Peyer's patch (tissue), 4 donors: Measurements from ENCODE around the gene THBD. TPM values are rescaled to one million over a fixed set of nuclear protein-coding genes. Genes with fewer than 3 reads are reported as not detected.

Experiments used
- DNase-seq, 3 donors: peaks; one replicate each; pipeline ENCODE4 v3.0.0-alpha.2; 2017 to 2019
- H3K27ac ChIP-seq, 4 donors: fragments of 200-600 bp; sonication (generic); one replicate each; pipeline ENCODE4 v1.5.1; 2016 to 2019
- H3K27me3 ChIP-seq, 2 donors: fragments of 200-600 bp; sonication (generic); one replicate each; pipeline ENCODE4 v1.5.1; 2019
- H3K36me3 ChIP-seq, 3 donors: fragments of 200-600 bp; sonication (generic); one replicate each; pipeline ENCODE4 v1.5.1; 2016 to 2019
- H3K4me1 ChIP-seq, 4 donors: fragments of 200-600 bp; sonication (generic); one replicate each; pipeline ENCODE4 v1.5.1; 2016 to 2019
- H3K4me3 ChIP-seq, 4 donors: fragments of 200-600 bp; sonication (generic); 1 replicate in 3 of 4; 2 replicates in 1 of 4; pipeline ENCODE4 v1.5.1; 2016 to 2019; ENCODE audit warnings: mild to moderate bottlenecking in 1 of 4
- H3K9me3 ChIP-seq, 4 donors: fragments of 200-600 bp; sonication (generic); one replicate each; pipeline ENCODE4 v1.5.1; 2016 to 2019; ENCODE audit warnings: mild to moderate bottlenecking in 1 of 4
- CTCF ChIP-seq, 6 experiments: fragments of 450-650 bp in 4 of 6; fragments of 200-600 bp in 2 of 6; sonication (generic) in 1 of 6; IDR thresholded peaks; one replicate each; pipeline ENCODE4 v1.5.1; 2017 to 2019; ENCODE audit warnings: antibody characterized with exemption in 6 of 6, mild to moderate bottlenecking in 3 of 6, moderate library complexity in 1 of 6
- POLR2A ChIP-seq, 2 donors: fragments of 450-650 bp; IDR thresholded peaks; one replicate each; pipeline ENCODE4 v1.5.1; 2017; ENCODE audit warnings: antibody characterized with exemption in 2 of 2, mild to moderate bottlenecking in 2 of 2, moderate library complexity in 2 of 2
- total RNA-seq, 4 donors: library from RNA; depleted of rRNA; stranded (reverse); fragments of >200 nt; gene quantifications; one replicate each; pipeline ENCODE4 v1.1.0, GENCODE V29; 2016

The THBD gene
- total RNA-seq, 4 donors from 2014 or later = 7.9 to 31.4 (median 12.9) TPM

GRCh38 chr20:23003077-23003635 is 46.3 kb downstream of the THBD start:
- Histone ChIP-seq H3K9me3 (no peaks in the 10 kb centered on the region), H3K4me1 (no peaks in the 10 kb centered on the region), H3K27ac (no peak overlapping the region), H3K36me3 (no peaks in the 10 kb centered on the region), H3K4me3 (no peak overlapping the region), H3K27me3 (no peaks in the 10 kb centered on the region)
- TF ChIP-seq CTCF (IDR thresholded peaks at IDR 0.05) = no peak
- TF ChIP-seq POLR2A (IDR thresholded peaks at IDR 0.05) = no peak
- no peak for DNase-seq

GRCh38 chr20:23002276-23002675 is 47.2 kb downstream of the THBD start:
- TF ChIP-seq CTCF (IDR thresholded peaks at IDR 0.05) = no peak
- TF ChIP-seq POLR2A (IDR thresholded peaks at IDR 0.05) = no peak
- no peaks in the 10 kb centered on the region for H3K36me3 ChIP-seq

GRCh38 chr20:23000232-23000947 is 49.1 kb downstream of the THBD start:
- no peaks in the 10 kb centered on the region for H3K36me3 ChIP-seq
- TF ChIP-seq POLR2A (IDR thresholded peaks at IDR 0.05) (no peak), CTCF (IDR thresholded peaks at IDR 0.05) (no peak)
- no peaks in the 10 kb centered on the region for H3K27me3 ChIP-seq
- H3K9me3 ChIP-seq = no peaks in the 10 kb centered on the region
- no peak for DNase-seq
- H3K4me3 ChIP-seq = no peak overlapping the region
- H3K27ac ChIP-seq = no peak overlapping the region
- no peaks in the 10 kb centered on the region for H3K4me1 ChIP-seq

More at GRCh38 chr20:23002276-23002675, 47.2 kb downstream of the THBD start:
- Histone ChIP-seq H3K27me3 (no peaks in the 10 kb centered on the region), H3K4me1 (no peaks in the 10 kb centered on the region), H3K4me3 (no peak overlapping the region), H3K27ac (no peak overlapping the region), H3K9me3 (no peaks in the 10 kb centered on the region)
- no peak for DNase-seq

- DNase-seq = no peak
Measured at GRCh38 chr20:22999756-23000155, 49.7 kb downstream of the THBD start.

GRCh38 chr20:22998476-22998875 is 51.0 kb downstream of the THBD start:
- no peak for DNase-seq
- H3K36me3 ChIP-seq = no peaks in the 10 kb centered on the region

More at GRCh38 chr20:22999756-23000155, 49.7 kb downstream of the THBD start:
- Histone ChIP-seq H3K36me3 (no peaks in the 10 kb centered on the region), H3K27me3 (no peaks in the 10 kb centered on the region), H3K9me3 (no peaks in the 10 kb centered on the region), H3K27ac (no peak overlapping the region), H3K4me3 (no peak overlapping the region), H3K4me1 (no peaks in the 10 kb centered on the region)
- TF ChIP-seq POLR2A (IDR thresholded peaks at IDR 0.05) = no peak
- no peak for TF ChIP-seq CTCF (IDR thresholded peaks at IDR 0.05)

More at GRCh38 chr20:22998476-22998875, 51.0 kb downstream of the THBD start:
- Histone ChIP-seq H3K9me3 (no peaks in the 10 kb centered on the region), H3K4me3 (no peak overlapping the region), H3K27ac (no peak overlapping the region), H3K27me3 (no peaks in the 10 kb centered on the region), H3K4me1 (no peaks in the 10 kb centered on the region)
- TF ChIP-seq POLR2A (IDR thresholded peaks at IDR 0.05) (no peak), CTCF (IDR thresholded peaks at IDR 0.05) (no peak)
